Retina (tissue), 1 donor: ENCODE data around the gene TMEM117.
"Not testable (repeated sequence)": the region's sequence is repeated elsewhere in the genome, so short reads cannot be mapped to it uniquely, and the experiment has no call there.

Experiments
- DNase-seq: peaks from one replicate; pipeline ENCODE4 v3.0.0-alpha.2; 2016

The TMEM117 gene

GRCh38 chr12:44235674-44236073 is 399.8 kb downstream of the TMEM117 start:
- no peak for DNase-seq

- no peak for DNase-seq
Measured at GRCh38 chr12:44240186-44240585, 404.3 kb downstream of the TMEM117 start.

DNA sequence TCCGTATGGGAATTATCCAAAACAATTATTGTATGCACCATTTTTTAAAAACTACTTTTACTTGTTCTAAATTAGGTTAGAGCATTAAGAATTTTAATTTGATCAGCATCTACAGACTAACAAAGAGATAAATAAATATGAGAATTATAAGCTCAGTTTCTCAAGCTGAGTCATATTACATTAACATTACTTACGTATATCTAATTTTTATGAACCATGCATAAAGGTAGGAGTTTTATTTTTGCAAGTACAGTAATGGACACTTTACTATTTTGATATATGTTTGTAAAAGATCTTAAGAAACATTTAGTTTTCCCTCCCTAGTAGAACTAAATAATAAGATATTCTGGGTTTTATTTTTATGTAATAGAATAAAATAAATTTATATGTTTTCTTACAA is 410.1 kb downstream of the TMEM117 start:
- DNase-seq = no peak

DNA sequence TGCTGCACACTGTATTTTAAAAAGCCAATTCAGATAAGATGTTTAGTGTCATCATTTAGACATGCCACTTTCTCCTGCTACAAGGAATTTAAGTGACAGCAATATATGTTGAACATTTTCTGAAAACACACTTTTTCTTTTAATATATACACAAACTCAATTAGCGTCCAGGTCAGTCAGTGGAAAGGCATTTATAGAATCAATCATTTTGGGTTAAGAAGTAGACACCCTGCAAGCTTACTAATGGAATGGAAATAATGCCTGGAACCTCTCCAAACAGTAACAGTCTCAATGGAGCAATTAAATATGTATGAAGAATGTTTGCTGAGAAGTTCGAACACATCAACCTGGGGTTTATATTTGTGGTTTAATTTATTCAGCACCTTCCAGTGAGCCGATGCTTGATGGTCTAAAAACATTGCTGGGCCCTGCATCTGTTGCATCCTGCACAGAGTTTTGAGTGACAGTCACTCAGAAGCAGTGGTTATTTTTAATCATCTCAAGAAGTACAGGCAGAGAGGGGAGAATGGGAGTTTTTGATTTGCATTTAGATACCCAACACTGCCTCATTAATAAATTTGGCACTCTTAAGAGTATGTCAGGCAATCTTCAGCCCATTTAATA is 410.7 kb downstream of the TMEM117 start:
- DNase-seq = no peak

DNA sequence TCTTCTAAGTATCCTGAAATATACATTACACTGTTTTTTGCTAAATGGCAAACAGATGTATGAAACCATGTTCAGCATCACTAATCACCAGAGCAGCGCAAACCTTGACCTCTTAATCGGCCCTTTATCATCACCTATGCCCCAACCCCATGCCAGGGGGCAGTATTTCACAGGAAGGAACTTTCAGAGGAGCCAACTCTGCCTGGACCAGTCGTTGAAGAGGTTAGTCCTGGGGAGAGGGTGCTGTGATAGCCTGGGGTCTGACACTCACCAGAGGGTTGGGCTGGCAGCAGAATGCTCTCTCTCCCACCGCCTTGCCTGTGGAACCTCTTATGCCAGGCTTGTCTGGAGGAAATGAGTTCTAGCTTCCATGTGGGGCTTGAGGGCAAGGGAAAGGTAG is 411.7 kb downstream of the TMEM117 start:
- no peak for DNase-seq

DNA sequence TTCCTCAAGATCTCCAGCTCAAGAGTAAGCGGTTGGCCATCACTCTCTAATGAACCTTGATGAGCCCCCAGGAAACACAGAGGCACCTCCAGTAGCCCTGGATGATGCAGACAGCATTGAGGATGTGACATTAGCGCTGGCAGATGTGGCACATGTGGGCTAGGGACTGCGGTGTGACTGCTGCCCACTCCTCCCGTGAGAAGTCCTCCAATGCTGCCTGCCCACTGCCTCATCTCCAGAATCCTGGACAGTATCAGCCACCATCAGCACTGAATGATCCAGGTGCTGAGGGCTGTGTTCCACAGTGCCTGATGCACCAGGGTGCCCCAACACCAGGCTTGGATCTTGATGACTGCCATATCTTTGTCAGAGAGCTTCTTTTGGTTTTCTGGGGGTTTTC is 412.6 kb downstream of the TMEM117 start:
- DNase-seq = no peak

DNA sequence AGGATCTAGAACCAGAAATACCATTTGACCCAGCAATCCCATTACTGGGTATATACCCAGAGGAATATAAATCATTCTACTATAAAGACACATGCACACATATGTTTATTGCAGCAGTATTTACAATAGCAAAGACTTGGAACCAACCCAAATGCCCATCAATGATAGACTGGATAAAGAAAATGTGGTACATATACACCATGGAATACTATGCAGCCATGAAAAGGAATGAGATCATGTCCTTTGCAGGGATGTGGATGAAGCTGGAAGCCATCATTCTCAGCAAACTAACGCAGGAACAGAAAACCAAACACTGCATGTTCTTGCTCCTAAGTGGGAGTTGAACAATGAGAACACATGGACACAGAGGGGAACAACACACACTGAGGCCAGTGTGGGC is 414.6 kb downstream of the TMEM117 start:
- DNase-seq = not testable (repeated sequence)

DNA sequence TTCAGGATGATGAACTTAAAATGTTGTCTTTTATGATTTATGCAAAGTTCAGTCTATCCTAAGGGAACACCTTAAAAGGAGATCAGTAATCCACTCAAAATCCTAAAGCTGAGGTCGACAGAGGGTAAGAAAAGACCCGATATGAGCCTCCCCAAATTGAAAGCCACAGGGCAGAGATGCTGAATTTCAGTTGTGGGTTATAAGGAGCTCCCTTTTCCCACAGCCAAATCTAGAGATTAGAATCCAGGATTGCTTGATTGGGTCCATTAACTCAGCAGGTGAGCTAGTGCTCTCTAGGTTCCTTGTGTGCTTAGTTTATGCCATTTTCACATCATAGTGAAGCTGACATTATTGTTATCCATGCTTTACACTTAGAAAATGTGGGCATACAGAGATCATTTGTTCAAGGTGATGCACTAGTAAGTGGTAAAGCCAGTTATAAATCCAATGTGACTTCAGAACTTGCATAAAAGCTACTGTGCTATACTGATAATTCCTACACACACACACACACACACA is 417.5 kb downstream of the TMEM117 start:
- no peak for DNase-seq

DNA sequence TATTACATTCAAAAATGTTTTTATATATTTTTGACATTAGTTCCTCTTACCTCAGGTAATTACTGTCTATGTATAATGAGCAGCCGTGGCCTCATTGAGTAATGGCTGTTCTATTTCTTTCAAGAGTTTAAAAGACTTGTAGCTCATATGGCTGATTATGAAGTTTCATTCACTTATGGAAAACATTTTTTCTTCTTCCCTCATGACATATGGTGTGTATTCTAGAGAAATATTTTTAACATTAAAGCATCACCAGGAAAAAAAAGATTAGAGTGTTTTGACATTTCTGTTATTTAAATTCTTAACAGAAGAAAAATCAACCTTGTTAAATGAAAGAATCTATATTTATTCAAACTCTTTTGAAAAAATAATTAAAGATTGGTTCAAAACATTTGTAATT is 422.4 kb downstream of the TMEM117 start:
- no peak for DNase-seq

DNA sequence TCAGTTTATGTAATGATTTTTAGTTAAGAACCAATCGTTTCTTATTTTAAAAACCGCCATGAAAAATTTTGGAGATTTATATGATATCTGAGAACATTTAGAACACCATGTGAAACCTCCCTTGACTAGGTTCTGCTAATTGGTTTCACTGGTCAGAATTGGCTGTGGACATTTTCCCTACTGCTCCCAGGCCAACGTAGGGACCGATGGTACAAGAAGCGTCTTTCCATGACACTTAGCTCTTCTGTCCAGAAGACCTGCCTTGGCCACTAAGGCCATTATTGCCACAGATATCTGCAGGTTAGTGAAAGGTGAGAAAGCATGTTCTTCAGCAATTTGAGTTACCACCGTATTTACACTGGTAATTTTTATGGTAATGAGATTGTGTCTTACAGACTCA is 424.0 kb downstream of the TMEM117 start:
- DNase-seq = no peak

GRCh38 chr12:44260581-44260980 is 424.7 kb downstream of the TMEM117 start:
- DNase-seq = no peak

DNA sequence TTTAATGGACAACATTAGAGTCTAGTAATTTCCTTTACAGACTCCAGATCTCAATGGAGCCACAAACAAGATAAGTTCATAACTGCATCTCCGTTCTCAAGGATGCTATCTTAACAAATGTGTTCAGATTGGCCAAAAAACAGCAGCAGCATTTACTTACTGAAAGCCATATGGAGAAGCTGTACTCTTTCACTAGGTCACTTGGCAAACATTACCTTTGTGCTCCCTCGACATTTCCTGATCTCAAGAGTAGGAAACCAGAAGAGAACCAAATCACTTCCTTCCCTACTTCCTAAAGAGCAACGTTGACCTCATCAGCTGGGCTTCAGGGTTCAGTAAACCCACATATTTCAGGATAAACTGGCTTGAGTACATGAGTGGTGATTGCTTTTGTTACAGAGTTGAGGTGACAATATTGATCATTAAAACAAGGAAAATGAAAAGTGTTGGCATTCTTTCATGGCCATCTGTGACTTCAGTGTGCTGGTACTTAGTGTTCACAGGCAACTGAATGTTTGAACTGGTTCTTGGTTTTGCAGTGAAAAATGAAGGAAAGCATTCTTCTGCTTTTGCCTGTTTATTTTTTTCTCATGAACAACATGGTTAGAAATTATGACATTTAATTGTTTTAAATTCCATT is 449.6 kb downstream of the TMEM117 start:
- no peak for DNase-seq

DNA sequence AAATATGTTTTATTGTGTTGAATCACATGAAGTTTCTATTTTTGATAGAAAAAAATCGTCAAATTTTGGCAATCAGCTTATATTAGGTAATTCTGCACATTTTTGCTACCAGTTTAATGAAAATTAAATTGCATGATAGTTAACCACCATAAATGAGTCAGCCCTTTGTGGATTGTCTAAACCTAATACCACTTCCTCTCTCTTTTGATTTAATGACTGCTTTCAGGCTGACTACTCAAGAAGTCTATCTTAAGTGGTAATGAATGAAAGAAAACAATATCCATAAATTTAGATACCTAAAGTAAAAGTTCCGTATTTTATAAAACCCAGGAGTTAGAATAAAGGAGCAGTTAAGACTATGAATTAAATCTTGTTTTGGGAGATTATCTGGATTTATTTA is 450.5 kb downstream of the TMEM117 start:
- no peak for DNase-seq

DNA sequence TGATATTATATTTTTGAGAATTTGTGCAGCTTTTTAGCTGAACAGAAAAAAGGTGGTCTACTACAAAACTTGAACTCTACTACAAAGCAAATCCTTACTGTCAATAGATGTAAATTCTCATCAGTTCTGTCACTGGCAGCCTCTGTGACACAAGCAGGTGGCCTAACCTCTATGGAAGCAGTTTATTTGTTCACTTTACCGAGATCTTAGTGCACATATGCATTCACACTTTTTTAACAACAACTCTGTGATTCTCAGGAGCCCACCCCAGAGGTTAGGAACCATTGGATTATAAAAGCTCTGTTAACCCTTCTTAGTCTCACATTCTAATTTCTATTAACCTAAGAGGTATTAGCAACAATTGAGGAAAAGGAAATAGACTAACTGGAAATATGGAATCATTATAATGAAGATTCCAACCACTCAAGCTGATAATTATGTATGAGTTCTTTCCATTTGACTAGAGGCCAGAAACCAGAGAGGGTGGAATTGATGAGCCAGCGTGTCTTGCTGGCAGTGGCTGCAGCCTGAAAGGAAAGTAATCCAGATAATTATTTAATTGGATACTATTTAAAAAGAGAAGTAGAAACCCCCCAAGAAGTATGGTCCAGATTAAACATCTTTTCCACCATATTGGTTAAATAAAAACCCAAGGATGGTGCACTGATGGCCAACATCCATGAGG is 451.1 kb downstream of the TMEM117 start:
- no peak for DNase-seq

GRCh38 chr12:44287545-44287944 is 451.7 kb downstream of the TMEM117 start:
- DNase-seq = no peak

DNA sequence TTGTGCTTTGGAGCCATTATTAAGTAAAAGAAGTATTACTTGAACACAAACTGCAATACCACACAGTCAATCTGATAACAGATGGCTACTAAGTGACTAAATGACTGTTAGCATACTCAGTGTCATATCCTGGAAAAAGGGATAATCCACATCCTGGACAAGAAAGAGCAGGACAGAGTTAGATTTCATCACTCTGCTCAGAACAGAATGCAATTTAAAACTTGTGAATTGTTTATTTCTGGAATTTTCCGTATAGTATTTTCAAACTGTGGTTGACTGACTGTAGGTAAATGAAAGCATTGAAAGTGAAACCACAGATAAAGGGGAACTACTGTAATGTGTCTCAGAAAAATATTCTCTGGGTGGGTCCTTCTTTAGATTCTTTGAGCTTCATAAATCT is 458.8 kb downstream of the TMEM117 start:
- no peak for DNase-seq

DNA sequence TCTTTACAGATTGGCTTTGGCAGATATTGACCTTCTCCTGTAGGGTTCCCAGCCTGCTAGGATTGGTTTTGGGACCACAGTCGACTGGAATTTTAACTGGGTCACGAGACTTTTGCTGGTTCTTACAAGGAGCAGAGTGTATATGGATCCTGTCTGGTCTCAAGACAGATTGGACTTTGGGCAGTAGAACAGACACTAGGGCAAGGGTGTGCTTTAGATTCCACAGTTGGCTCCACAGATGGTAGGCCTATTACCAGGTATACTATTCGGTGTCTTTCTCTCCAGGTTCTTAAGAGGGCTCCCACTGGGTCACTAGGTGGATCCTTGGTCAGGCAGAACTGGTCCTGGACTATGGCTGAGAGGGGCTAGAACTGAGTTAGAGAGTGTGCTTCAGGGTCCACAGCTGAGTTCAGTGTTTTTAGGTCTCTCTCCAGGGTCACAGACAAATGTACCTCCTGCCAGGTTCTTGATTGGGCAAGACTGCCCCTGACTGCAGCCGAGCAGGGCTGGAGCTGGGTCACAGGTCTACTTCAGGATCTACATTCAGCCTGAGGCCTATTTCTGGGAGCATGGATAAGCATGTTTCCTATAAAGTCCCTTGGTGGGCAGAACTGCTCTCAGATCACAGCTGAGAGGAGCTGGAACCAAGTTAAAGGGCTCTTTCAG is 460.2 kb downstream of the TMEM117 start:
- DNase-seq = no peak

DNA sequence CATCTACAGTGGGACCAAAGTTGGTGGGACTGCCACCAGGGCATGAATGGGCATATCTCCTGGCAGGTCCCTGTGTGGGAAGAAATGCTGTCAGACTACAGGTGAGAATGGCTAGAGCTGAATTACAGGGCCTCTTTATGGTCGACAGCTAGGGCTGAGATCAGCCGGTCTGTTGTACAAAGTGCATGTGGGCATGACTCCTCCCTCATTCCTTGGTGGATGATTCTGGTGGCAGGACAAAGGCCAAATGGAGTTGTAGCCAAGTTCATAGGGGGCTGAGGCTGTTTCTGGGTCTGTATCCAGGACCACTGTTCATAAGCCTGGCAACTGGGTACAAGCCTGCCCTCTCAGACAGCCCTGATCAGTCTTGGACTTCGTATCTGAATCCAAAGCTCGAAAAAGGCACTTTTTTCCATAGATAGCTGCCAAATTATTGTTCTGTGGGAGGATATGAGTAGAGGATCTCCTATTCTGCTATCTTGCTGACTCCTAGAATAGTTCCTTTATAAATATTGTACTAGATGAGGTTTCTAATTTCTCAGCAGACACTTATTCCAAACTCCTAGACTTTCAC is 460.8 kb downstream of the TMEM117 start:
- DNase-seq = no peak

- DNase-seq = no peak
Measured at GRCh38 chr12:44299524-44299923, 463.6 kb downstream of the TMEM117 start.

- no peak for DNase-seq
Measured at GRCh38 chr12:44307506-44308168, 471.8 kb downstream of the TMEM117 start.

DNA sequence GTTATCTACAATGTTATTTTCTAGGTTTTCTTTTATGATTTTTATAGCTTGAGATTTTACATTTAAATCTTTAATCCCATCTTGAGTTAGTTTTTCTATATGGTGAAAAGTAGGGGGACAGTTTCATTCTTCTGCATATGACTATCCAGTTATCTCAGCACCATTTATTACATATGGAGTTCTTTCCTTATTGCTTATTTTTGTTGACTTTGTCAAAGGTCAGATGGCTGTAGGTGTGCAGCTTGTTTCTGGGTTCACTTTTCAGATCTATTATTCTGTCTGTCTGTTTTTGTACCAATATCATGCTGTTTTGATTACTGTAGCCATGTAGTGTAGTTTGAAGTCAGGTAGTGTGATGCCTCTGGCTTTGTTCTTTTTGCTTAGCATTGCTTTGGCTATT is 477.3 kb downstream of the TMEM117 start:
- DNase-seq = no peak

- no peak for DNase-seq
Measured at GRCh38 chr12:44314007-44314500, 478.2 kb downstream of the TMEM117 start.
